Lower leg skin (tissue), 4 donors: ENCODE measurements around the gene KRTAP4-4. TPM values are rescaled to one million over a fixed set of nuclear protein-coding genes. Genes with fewer than 3 reads are reported as not detected.
"Not testable (repeated sequence)": the region's sequence is repeated elsewhere in the genome, so short reads cannot be mapped to it uniquely, and the experiment has no call there.

ENCODE experiments used
- DNase-seq, 2 donors: peaks; one replicate each; pipeline ENCODE4 v3.0.0-alpha.2; 2019; ENCODE audit warnings: low spot score in 2 of 2
- H3K4me3 ChIP-seq: fragments of 200-600 bp; sonication (generic); 2 replicates; pipeline ENCODE4 v1.5.1; 2017; ENCODE audit warnings: mild to moderate bottlenecking, low read depth; ENCODE audit not compliant: poor library complexity, severe bottlenecking
- POLR2A ChIP-seq, 2 donors: fragments of 450-650 bp; IDR thresholded peaks; one replicate each; pipeline ENCODE4 v1.6.1; 2016 to 2017; ENCODE audit warnings: antibody characterized with exemption in 2 of 2, mild to moderate bottlenecking in 1 of 2, moderate library complexity in 1 of 2
- WGBS, 2 donors: methylation state at CpG; one replicate each; pipeline ENCODE4 v1.1.5; 2018; 5-methylcytosine and 5-hydroxymethylcytosine counted together
- intact Hi-C: fragments of 100-400 bp; cut with DNase I; formaldehyde crosslinking; loops from one replicate; pipeline ENCODE4 v1.15.0; 2023; ENCODE audit warnings: low total_unique reads
- total RNA-seq, 4 donors: library from RNA; depleted of rRNA; stranded (reverse); fragments of >200 nt; gene quantifications; one replicate each; pipeline ENCODE4 v1.1.0, GENCODE V29; 2016
- TF ChIP-seq, protein P1 (sequence below), 3 donors: fragments of 450-650 bp; IDR thresholded peaks; one replicate each; pipeline ENCODE4 v1.5.1; 2016; ENCODE audit warnings: antibody characterized with exemption in 3 of 3, mild to moderate bottlenecking in 3 of 3, moderate library complexity in 2 of 3

KRTAP4-4 gene
- total RNA-seq: 100 to 1,000 TPM in 1 of 4 donors, under 1 TPM in 1, not detected in 2; 0.84 to 102 TPM

GRCh38 chr17:41160648-41161047, at the start of gene KRTAP4-4:
KRTAP4-4 (minus strand) TSS chr17:41160748; CDS start chr17:41160691, 57 bp downstream.
- no peak for TF ChIP-seq POLR2A (IDR thresholded peaks at IDR 0.05)
- TF ChIP-seq, protein P1, sequence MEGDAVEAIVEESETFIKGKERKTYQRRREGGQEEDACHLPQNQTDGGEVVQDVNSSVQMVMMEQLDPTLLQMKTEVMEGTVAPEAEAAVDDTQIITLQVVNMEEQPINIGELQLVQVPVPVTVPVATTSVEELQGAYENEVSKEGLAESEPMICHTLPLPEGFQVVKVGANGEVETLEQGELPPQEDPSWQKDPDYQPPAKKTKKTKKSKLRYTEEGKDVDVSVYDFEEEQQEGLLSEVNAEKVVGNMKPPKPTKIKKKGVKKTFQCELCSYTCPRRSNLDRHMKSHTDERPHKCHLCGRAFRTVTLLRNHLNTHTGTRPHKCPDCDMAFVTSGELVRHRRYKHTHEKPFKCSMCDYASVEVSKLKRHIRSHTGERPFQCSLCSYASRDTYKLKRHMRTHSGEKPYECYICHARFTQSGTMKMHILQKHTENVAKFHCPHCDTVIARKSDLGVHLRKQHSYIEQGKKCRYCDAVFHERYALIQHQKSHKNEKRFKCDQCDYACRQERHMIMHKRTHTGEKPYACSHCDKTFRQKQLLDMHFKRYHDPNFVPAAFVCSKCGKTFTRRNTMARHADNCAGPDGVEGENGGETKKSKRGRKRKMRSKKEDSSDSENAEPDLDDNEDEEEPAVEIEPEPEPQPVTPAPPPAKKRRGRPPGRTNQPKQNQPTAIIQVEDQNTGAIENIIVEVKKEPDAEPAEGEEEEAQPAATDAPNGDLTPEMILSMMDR (IDR thresholded peaks at IDR 0.05): no peak
- H3K4me3 ChIP-seq: no peak within 1 kb of the TSS
- intact Hi-C loops: no loop called here
- WGBS, 2 donors: 85 to 90% methylated on average over 1 of the region's 1 CpG
- no peak for DNase-seq

DNA sequence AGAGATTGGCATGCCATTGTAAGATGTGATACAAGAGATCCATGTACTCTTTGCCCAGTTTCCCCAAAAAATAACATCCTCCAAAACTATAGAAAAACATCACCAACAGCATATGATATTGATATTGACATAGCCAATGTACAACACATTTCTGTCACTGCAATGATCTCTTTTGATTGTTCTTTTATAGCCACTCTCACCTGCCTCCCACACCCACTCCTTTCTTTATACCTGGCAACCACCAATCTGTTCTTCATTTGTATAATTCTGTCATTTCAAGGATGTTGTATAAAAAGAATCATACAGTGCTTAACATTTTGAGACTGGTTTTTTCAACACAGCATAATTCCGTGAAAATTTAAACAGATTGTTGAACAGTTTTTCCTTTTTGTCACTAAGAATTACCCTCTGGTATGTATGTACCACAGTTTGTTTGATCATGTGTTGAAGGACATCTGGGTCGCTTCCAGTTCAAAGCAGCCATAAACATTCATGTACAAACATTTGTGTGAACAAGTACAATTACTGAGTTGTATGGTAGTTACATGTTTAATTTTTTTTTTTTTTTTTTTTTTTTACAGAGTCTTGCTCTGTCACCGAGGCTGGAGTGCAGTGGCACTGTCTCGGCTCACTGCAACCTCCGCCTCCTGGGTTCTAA, 39.0 kb upstream of the KRTAP4-4 start:
- no peak for TF ChIP-seq POLR2A (IDR thresholded peaks at IDR 0.05)
- TF ChIP-seq, protein P1 (IDR thresholded peaks at IDR 0.05): no peak
- no peak overlapping the region for H3K4me3 ChIP-seq
- no peak for DNase-seq
- WGBS, 2 donors: 59 to 69% methylated on average over 4 to 5 of the region's 5 CpGs
- intact Hi-C loops: no loop called here

DNA sequence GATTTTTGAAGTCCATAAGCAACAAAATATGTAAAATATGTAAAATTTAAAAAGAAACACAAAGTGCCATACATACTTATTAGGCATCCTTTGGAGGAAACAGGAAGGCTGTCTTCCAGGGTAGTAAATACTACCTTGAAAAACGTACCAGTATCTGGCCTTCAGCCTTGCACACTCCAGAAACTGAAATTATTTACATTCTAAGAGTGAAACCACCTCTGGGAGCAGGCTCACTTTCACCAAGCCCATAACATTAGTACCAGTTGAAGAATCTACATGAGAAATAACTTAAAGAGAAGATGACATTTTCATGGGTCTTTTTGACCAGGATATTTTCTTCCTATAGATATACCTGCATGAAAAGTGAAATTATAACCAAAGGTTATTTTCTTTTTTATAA, 35.5 kb upstream of the KRTAP4-4 start:
- no peak for TF ChIP-seq POLR2A (IDR thresholded peaks at IDR 0.05)
- TF ChIP-seq, protein P1 (IDR thresholded peaks at IDR 0.05): no peak
- intact Hi-C loops: no loop called here
- WGBS, 2 donors: 45 to 49% methylated on average over 1 of the region's 1 CpG
- no peak overlapping the region for H3K4me3 ChIP-seq
- no peak for DNase-seq

DNA sequence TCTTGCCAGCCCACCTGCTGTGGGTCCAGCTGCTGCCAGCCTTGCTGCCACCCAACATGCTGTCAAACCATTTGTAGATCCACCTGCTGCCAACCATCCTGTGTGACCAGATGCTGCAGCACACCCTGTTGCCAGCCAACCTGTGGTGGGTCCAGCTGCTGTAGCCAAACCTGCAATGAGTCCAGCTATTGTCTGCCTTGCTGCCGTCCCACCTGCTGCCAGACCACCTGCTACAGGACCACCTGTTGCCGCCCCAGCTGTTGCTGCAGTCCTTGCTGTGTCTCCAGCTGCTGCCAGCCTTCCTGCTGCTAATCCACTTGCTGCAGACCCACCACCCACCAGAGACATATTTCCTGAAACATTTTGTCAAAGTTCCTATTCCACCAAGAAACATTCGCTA, 29.8 kb upstream of the KRTAP4-4 start:
- 83 to 90% methylated on average over 3 of the region's 3 CpGs for WGBS, 2 donors

DNA sequence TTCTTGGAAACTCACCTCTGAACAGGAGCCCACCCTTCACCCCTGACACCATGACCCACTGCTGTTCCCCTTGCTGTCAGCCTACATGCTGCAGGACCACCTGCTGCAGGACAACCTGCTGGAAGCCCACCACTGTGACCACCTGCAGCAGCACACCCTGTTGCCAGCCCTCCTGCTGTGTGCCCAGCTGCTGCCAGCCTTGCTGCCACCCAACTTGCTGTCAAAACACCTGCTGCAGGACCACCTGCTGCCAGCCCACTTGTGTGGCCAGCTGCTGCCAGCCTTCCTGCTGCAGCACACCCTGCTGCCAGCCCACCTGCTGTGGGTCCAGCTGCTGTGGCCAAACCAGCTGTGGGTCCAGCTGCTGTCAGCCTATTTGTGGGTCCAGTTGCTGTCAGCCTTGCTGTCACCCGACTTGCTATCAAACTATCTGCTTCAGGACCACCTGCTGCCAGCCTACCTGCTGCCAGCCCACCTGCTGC, 29.3 kb upstream of the KRTAP4-4 start, which contains the start of gene KRTAP9-1:
KRTAP9-1 (plus strand) TSS at position 51 of the 482 bp plus-strand sequence; CDS start at position 51, 0 bp downstream.
- H3K4me3 ChIP-seq, intact Hi-C loops, DNase-seq: not testable (repeated sequence)
- 78 to 86% methylated on average over 1 of the region's 1 CpG for WGBS, 2 donors

More for the DNA sequence above, 29.8 kb upstream of the KRTAP4-4 start:
- no peak overlapping the region for H3K4me3 ChIP-seq
- intact Hi-C loops: no loop called here
- TF ChIP-seq, protein P1 (IDR thresholded peaks at IDR 0.05): no peak
- no peak for TF ChIP-seq POLR2A (IDR thresholded peaks at IDR 0.05)
- no peak for DNase-seq

- DNase-seq: no peak
- intact Hi-C loops: no loop called here
- H3K4me3 ChIP-seq: no peak overlapping the region
- TF ChIP-seq, protein P1 (IDR thresholded peaks at IDR 0.05): no peak
- no peak for TF ChIP-seq POLR2A (IDR thresholded peaks at IDR 0.05)
- WGBS, 2 donors: 60 to 80% methylated on average over 2 of the region's 2 CpGs
Observed at GRCh38 chr17:41186872-41187271, 26.3 kb upstream of the KRTAP4-4 start.
